ENCODE measurements around the gene ZBTB7B. TPM values are rescaled to one million over a fixed set of nuclear protein-coding genes. Genes with fewer than 3 reads are reported as not detected.
A peak's percentile ranks its signal among the peaks of the same experiment; 100 is the strongest.
"Not testable (repeated sequence)": the region's sequence is repeated elsewhere in the genome, so short reads cannot be mapped to it uniquely, and the experiment has no call there.

ZBTB7B gene
- polyA plus RNA-seq, 6 donors from 2014 or later: 2.2 to 5.5 (median 2.7) TPM; not detected in 1

GRCh38 chr1:154971341-154971998 is 31.1 kb upstream of the ZBTB7B start:
- peak overlapping the region in 1 of 8 donors; percentile 53 for H3K4me3 Mint-ChIP-seq
- ATAC-seq (ENCODE audit: low read depth in 2 of 2) (no peak), DNase-seq (no peak)
- no peaks in the 10 kb centered on the region for H3K9me3 Mint-ChIP-seq
- H3K36me3 Mint-ChIP-seq: no peaks in the 10 kb centered on the region
- H3K27me3 Mint-ChIP-seq: no peaks in the 10 kb centered on the region
- H3K27ac Mint-ChIP-seq: peak overlapping the region in 1 of 6 donors; percentile 79
- peaks cover 10 to 36% (median 23%) of the 10 kb centered on the region in 3 donors for H3K4me1 Mint-ChIP-seq

- Mint-ChIP-seq H3K4me1 (peaks cover 13 to 38% (median 23%) of the 10 kb centered on the region in 3 donors), H3K36me3 (no peaks in the 10 kb centered on the region), H3K9me3 (no peaks in the 10 kb centered on the region), H3K4me3 (peak overlapping the region in 1 of 8 donors; percentile 27), H3K27ac (peak overlapping the region in 3 of 6 donors; percentile 21 to 84 (median 61)), H3K27me3 (no peaks in the 10 kb centered on the region)
- ATAC-seq (ENCODE audit: low read depth in 2 of 2) (no peak), DNase-seq (no peak)
These were observed 30.4 kb upstream of the ZBTB7B start for GRCh38 chr1:154972213-154972516.

DNA sequence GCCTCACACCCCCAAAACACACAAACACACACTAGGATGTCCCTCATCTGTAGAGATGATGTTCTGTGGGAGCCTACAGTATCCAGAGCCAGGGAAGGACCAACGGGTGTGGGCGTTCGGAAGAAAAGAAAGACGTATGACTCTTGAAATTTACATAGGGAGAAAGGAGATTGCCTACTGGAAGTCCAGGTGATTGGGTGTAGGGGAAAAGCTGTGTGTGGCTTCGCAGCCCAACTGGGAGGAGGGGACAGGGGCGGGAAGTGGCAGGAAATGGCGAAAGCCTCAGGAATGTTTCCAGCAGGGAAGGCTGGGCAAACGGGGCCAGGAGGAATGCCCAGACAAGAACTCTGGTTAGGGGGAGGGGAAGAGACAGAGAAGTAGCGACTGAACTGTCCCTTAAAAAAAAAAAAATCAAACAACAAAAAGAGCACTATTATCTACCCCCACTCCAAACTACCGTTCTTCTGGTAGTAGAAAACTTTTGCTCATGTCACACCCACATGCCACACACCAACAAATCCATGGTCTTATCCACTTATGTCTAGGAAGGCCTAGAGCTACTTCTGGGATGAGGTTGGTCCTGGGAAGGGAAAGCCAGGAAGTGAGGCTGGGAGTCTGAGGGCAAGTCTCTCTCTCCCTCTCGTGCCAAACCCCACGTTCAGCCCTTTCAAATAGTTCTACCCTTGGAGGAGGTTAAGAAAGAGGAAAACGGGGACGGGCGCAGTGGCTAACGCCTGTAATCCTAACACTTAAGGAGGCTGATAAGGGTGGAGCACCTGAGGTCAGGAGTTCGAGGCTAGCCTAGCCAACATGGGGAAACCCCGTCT is 29.9 kb upstream of the ZBTB7B start:
- Mint-ChIP-seq H3K4me3 (peak overlapping the region in 2 of 8 donors; percentile 27 to 57), H3K9me3 (no peaks in the 10 kb centered on the region), H3K27me3 (no peaks in the 10 kb centered on the region), H3K36me3 (no peaks in the 10 kb centered on the region), H3K27ac (peak overlapping the region in 4 of 6 donors; percentile 21 to 87 (median 72)), H3K4me1 (peaks cover 13 to 43% (median 23%) of the 10 kb centered on the region in 3 donors)
- DNase-seq (no peak), ATAC-seq (ENCODE audit: low read depth in 2 of 2) (no peak)

DNA sequence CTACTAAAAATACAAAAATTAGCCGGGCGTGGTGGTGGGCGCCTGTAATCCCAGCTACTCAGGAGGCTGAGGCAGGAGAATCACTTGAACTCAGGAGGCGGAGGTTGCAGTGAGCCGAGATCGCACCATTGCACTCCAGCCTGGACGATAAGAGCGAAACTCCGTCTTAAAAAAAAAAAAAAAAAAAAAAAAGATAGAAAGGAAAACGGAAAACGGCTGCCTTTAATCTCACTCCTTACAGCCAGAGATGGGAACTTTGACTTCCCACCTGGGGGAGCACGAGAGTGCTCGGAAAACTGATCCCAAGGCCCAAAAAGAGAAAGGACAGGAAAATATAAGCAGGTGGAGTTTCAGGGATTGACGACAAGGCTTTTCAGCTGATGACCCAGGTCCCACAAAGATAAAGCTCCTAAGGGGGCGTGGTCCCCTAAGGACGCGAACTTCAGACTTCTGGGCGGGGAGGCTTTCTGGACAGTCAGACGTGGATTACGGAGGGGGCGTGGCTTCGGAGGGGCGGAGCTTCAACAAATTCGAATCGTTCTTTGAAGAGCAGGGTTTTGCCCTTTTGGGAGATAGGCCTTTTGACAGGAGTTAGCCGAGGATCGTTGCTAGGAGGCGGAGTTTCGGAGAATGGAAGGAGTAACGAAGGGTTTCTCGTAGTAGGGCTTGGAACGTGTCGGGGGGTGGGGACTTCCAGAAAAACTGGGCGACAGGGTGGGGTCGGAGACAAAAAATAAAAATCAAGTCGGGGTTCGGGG is 29.1 kb upstream of the ZBTB7B start:
- no peaks in the 10 kb centered on the region for H3K27me3 Mint-ChIP-seq
- DNase-seq: peak; percentile 86
- H3K27ac Mint-ChIP-seq: peak overlapping the region in 3 of 6 donors; percentile 18 to 87 (median 21)
- H3K4me1 Mint-ChIP-seq: peaks cover 16 to 40% (median 23%) of the 10 kb centered on the region in 3 donors
- H3K36me3 Mint-ChIP-seq: no peaks in the 10 kb centered on the region
- no peaks in the 10 kb centered on the region for H3K9me3 Mint-ChIP-seq
- ATAC-seq (ENCODE audit: low read depth in 2 of 2): peak; percentile 20 to 24
- H3K4me3 Mint-ChIP-seq: peak overlapping the region in 1 of 8 donors; percentile 57

DNA sequence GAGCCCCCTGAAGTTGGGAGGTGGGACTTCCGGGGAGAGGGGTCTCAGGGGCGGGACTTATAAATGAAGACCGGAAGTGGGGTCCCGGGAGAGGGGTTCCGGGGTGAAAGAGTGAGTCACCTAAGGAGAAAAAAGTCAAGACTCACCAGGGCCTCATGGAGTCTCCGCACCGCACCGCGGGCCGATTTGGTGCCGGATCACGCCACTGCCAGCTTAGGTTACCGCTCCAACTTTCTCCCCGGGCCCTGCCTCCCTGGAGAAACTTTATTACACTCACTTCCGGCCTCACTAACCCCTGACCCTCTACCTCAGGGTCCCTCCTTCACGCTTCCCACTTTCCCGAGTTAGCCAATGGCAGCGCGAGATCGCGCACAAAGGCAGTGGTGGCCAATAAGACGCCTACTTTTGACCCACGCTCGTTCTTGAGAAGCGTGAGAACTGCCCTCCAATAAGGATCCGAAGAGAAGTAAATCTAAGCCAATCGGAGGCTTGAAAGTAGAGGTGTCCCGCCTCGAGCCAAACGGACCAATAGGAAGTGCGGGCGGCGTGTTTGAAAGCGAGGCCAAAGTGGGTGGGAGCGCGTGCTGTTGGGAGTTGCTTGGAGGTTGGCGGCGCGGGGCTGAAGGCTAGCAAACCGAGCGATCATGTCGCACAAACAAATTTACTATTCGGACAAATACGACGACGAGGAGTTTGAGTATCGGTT is 28.3 kb upstream of the ZBTB7B start, which contains the start of gene CKS1B:
Gene CKS1B, plus strand, starts transcription at position 580 of the 706 bp plus-strand sequence. Its CDS starts 65 bp downstream, at position 645.
- H3K4me1 Mint-ChIP-seq: peaks cover 13 to 36% (median 18%) of the 10 kb centered on the region in 3 donors
- DNase-seq (peak; percentile 97), ATAC-seq (ENCODE audit: low read depth in 2 of 2) (peak; percentile 82 to 83)
- no peaks in the 10 kb centered on the region for H3K27me3 Mint-ChIP-seq
- H3K9me3 Mint-ChIP-seq: no peaks in the 10 kb centered on the region
- no peak within 1 kb of the TSS for H3K27ac Mint-ChIP-seq
- H3K36me3 Mint-ChIP-seq: no peaks in the 10 kb centered on the region
- H3K4me3 Mint-ChIP-seq: no peak within 1 kb of the TSS

- Mint-ChIP-seq H3K9me3 (no peaks in the 10 kb centered on the region), H3K4me1 (peaks cover 11 to 34% (median 13%) of the 10 kb centered on the region in 3 donors), H3K27me3 (no peaks in the 10 kb centered on the region), H3K36me3 (no peaks in the 10 kb centered on the region), H3K27ac (no peak overlapping the region), H3K4me3 (no peak overlapping the region)
- ATAC-seq (ENCODE audit: low read depth in 2 of 2): peak; percentile 51 to 52
- DNase-seq: peak; percentile 96
These were observed 27.7 kb upstream of the ZBTB7B start for GRCh38 chr1:154974808-154975408.

DNA sequence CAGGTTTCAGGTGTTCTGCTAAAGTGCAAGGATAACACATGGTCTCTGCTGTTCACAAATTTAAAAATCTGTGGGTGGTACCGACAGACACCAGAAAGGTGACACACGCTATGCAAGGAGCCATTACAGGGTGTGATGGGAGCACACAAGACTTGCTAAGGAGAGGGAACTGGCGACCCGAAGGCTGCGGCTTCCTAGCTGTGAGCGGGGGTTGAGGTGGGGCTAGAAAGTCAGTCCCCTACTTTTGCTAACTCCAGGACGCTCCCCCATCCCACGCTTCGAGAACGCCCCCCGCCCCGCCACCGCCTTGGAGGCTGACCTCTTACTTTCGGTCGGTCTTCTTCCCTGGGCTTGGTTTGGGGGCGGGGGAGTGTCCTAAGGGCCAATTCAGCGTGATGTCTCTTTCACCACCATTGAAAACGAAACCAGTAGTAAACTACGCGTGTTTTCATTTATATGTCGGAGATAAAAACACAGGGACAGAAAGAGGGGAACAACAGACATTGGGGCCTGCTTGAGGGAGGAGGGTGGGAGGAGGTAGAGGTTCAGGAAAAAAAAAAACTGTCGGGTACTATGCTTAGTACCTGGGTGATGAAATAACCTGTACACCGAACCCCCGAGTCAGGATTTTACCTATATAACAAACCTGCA is 27.1 kb upstream of the ZBTB7B start:
- Mint-ChIP-seq H3K27me3 (no peaks in the 10 kb centered on the region), H3K4me1 (peaks cover 11 to 34% (median 12%) of the 10 kb centered on the region in 3 donors), H3K36me3 (no peaks in the 10 kb centered on the region), H3K4me3 (no peak overlapping the region), H3K27ac (no peak overlapping the region), H3K9me3 (no peaks in the 10 kb centered on the region)
- no peak for ATAC-seq (ENCODE audit: low read depth in 2 of 2)
- peak; percentile 50 for DNase-seq

DNA sequence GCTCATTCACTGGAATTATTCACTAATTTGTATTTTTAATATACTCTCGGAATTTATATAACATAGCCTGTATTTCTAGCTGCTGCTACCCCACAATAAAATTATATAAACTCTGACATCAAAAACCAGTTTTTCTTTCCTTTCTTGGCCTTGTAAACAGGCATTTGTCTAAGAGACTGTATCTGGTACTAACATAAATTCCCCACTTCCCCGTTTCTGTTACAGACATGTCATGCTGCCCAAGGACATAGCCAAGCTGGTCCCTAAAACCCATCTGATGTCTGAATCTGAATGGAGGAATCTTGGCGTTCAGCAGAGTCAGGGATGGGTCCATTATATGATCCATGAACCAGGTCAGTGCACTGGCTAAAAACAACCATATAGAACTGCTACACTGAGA is 24.8 kb upstream of the ZBTB7B start:
- not testable (repeated sequence) for ATAC-seq (ENCODE audit: low read depth in 2 of 2)
- peak overlapping the region in 5 of 6 donors; percentile 8 to 93 (median 75) for H3K27ac Mint-ChIP-seq

GRCh38 chr1:154978360-154978759 is 24.2 kb upstream of the ZBTB7B start:
- no peak for DNase-seq
- no peaks in the 10 kb centered on the region for H3K9me3 Mint-ChIP-seq
- peaks cover 0 to 18% (median 11%) of the 10 kb centered on the region in 3 donors for H3K4me1 Mint-ChIP-seq
- H3K27me3 Mint-ChIP-seq: no peaks in the 10 kb centered on the region
- no peaks in the 10 kb centered on the region for H3K36me3 Mint-ChIP-seq
- no peak overlapping the region for H3K4me3 Mint-ChIP-seq
- H3K27ac Mint-ChIP-seq: peak overlapping the region in 1 of 6 donors; percentile 31
- ATAC-seq (ENCODE audit: low read depth in 2 of 2): no peak

More for the DNA sequence above, 24.8 kb upstream of the ZBTB7B start:
- H3K36me3 Mint-ChIP-seq, DNase-seq, H3K27me3 Mint-ChIP-seq, H3K9me3 Mint-ChIP-seq: not testable (repeated sequence)
- Mint-ChIP-seq H3K4me1 (peaks cover 0 to 21% (median 11%) of the 10 kb centered on the region in 3 donors), H3K4me3 (peak overlapping the region in 3 of 8 donors; percentile 48 to 64 (median 64))

- Mint-ChIP-seq H3K4me3 (peak overlapping the region in 1 of 8 donors; percentile 40), H3K36me3 (no peaks in the 10 kb centered on the region), H3K9me3 (no peaks in the 10 kb centered on the region), H3K4me1 (peaks cover 8 to 18% (median 12%) of the 10 kb centered on the region in 3 donors), H3K27ac (no peak overlapping the region), H3K27me3 (no peaks in the 10 kb centered on the region)
- no peak for DNase-seq
- no peak for ATAC-seq (ENCODE audit: low read depth in 2 of 2)
These were observed 20.3 kb upstream of the ZBTB7B start for GRCh38 chr1:154982341-154982740.

- no peaks in the 10 kb centered on the region for H3K27me3 Mint-ChIP-seq
- H3K36me3 Mint-ChIP-seq: no peaks in the 10 kb centered on the region
- H3K9me3 Mint-ChIP-seq: no peaks in the 10 kb centered on the region
- DNase-seq (peak; percentile 96), ATAC-seq (ENCODE audit: low read depth in 2 of 2) (peak; percentile 99)
- H3K4me1 Mint-ChIP-seq: peaks cover 8 to 11% (median 9%) of the 10 kb centered on the region in 3 donors
- peak within 1 kb of the TSS in 3 of 6 donors; percentile 20 to 78 (median 51) for H3K27ac Mint-ChIP-seq
- H3K4me3 Mint-ChIP-seq: peak within 1 kb of the TSS in 1 of 8 donors; percentile 40
These were observed 19.5 kb upstream of the ZBTB7B start, which contains the start of gene FLAD1 for GRCh38 chr1:154982897-154983648. Gene FLAD1, plus strand, starts transcription at chr1:154983344. Its CDS starts 351 bp downstream, at chr1:154983695.

All from naive B cell (primary cell).